HG03378 (cell line): ENCODE results near the gene RHBDD1.

Experiments
- ATAC-seq: cut with Tn5 transposase; IDR thresholded peaks from one replicate; pipeline ENCODE4 v1.9.1; 2021; ENCODE audit warnings: mild to moderate bottlenecking, moderate library complexity; ENCODE audit not compliant: unreplicated experiment

The RHBDD1 gene

DNA sequence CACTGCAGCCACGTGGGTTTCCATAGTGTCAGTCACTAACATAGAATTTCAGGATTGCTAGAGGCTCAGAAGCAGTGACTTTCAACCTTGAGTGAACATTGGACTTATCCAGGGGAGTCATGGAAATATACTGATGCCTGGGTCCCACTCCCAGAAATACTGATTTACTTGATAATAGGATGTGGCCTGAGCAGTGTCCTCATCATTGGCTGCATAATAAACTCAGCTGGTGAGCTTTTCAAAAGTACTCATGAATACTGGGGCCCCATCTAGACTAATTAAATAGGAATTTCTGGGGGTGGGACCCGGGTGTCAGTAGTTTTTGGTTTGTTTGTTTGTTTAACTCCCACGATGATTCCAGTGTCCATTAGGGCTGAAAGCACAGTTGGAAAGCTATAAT, 186.8 kb downstream of the RHBDD1 start:
- no peak for ATAC-seq

DNA sequence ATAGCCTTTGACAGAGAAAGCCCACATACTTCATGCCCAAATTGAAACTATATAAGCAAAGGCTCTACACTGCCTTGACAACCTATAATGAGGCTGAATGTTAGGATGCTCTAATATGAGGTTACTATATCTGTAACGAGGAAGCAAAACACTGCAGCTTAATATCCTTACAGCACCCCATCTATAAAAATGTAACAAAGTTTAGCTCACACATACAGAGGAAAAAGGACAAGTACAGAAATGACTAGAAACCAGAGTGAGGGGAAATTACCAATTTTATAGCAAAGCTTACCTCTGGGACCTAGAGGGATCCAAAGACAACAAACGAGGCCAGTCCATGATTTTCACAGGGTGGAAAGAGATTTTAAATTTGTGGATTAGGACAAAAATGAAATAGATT, 189.7 kb downstream of the RHBDD1 start:
- peak; percentile 90 for ATAC-seq

DNA sequence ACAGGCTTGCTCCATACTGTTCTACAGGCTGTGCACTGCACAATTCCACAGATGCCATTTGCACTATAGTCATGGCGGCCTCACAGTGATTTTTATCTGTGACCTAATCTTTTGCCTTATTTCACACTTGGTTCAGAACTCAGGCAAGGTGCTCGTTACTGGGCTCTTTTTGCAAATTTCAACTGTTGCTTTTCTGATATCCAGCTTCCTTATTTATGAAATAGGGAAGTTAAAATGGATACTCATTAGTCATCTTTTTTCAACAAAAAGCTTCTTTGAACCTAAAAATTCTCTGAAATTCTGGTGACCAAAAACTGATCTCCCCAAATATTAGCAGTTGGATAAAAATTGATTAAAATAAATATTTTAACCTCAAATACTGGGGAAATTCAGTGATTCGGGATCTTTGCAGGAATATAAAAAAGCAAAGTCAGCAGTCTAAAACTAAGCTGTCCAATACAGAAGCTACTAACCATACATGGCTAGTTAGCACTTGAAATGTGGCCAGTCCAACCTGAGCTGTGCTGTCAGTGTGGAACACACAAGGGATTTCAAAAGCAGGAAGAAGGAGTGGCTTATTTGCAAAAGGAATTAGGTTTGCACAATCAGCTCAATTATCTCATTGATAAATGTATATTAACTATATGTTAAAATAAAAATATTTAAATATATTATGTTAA, 193.7 kb downstream of the RHBDD1 start:
- ATAC-seq, result no peak

DNA sequence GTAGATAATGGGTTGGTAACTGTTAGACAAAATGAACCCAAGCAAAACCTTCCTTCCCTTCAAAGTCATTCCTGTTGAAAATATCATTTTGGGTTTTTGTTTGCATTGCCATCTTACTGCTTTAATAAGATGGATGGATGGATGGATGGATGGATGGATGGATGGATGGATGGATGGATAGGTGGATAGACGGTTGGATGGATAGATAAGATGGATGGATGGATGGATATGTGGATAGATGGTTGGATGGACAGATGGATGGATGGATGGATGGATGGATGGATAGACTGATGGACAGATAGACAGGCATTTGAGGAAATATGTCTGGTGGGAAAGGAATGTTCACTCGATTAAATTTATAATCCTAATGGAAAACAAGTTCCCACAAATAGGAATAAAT, 194.9 kb downstream of the RHBDD1 start:
- no peak for ATAC-seq

DNA sequence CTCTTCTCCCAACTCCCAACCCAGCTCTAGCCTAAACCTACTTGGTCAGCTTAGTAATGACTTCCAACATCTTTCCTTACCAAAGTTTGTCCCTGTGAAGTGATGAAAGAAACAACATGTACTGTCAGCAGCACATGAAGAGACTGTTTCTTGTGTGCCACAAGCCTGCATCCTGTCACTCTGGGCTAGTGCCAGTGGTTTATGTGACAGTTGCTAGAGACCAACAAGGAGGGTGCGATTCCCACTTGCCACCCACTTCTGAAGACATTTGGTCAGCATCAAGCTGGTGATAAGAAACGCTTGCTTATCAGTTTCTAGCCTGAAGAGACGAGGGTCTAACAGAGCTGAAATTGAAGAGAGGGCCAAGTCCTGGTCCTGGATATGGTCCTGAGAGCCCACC, 195.5 kb downstream of the RHBDD1 start:
- ATAC-seq, result no peak

DNA sequence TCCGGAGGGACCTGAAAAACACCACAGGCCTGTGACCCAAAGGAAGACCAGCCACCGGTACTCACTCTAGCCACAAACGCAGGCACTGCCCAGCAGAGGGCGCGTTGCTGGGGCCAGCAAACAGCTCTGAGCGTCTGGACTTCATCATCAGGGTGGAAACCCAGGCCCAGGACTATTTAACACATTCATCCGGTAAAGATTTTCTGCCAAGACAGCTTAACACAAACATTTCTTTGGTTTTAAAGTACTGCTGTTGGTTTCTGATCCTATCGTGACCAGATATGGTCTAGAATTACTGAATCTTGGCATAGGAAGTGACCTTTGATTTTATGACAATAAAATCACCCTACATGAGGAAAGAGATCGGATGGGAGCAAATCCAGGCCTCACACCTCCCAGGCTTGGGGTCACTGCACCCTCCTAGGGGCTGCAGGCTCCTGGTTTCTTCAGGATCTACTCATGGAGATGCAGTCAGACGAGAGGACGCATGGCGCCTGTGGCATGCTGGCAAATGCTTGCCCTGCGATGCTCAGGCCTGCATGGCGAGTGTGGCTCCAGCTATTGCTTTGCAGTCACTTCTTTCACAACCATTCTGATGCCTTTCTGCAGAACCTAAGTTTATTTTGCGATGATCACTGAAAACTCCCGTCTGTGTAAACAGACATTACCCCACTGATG, 197.8 kb downstream of the RHBDD1 start:
- ATAC-seq, result no peak

DNA sequence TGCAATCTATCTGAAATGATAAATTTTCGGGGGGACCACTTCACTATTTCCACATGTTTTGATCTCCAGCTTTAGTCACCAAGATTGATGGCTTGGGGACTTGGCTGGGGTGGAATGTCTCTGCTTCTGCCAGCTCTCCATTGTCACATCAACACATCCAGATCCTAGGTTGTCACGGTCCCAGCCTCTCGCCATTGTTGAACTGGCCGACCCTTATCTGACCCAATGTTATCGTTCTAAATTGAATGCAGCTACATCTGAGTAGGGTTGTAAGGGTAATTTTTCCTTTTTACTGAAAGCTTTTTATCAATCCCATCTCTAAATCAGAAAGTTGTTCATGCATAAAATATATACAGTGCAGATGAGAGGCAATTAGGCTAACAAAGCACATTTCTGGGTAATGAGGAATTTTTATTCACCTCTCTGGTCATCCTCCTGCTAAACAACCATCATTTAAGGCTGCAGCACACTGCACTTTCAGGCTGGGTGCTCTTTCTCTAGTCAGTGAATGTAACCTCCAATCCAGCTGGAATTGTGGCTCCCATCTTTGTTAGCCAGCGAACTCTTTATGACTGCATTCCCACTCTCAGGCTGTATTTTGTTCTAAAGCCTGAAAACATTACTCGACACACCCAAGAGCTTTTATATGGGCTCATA, 200.0 kb downstream of the RHBDD1 start:
- no peak for ATAC-seq

DNA sequence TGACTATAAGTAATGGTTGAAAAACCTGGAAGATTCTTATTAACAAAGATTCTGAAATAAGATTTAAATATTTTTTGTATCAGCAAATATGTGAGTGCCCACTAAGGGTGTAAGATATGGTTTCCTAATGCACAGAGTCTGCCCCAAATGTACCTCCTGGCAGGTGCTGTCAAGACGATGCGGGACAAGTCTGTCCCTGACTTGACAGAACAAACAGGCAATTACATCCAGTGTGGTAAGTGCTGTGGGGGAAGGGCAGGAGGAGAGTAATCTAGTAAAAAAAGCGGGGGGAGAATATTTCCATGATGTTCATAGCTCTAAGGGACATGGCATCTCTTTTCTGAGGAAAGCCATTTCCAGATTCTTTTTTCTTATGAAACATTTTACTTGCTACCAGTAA, 200.7 kb downstream of the RHBDD1 start:
- ATAC-seq, result no peak

DNA sequence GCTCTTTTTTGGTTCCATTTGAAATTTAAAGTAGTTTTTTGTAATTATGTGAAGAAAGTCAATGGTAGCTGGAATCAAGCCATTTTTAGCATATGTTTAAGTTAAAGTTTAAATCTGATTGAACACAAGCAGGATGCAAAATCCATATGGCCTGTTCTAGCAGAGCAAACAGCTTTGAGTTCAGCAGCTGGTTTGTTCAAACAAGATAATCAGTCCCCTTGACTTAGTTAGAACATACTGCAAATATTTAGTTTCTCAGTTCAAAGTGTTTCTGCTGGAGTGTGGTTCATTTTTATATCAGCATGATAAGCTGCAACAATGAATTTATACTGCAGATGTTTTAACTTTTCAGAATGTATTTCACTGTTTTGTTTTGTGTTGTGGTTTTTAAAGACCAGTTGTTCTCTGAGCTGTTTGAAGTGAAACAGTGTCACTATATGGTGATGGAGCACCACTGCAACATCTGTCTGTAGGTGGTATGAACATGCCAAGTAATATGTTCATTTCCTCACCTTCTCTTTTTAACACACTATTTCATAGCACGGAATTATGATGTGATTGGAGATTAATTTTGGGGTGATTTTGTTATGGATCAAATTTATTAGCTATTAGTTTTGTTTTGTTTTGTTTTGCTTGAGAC, 202.8 kb downstream of the RHBDD1 start:
- ATAC-seq, result no peak

DNA sequence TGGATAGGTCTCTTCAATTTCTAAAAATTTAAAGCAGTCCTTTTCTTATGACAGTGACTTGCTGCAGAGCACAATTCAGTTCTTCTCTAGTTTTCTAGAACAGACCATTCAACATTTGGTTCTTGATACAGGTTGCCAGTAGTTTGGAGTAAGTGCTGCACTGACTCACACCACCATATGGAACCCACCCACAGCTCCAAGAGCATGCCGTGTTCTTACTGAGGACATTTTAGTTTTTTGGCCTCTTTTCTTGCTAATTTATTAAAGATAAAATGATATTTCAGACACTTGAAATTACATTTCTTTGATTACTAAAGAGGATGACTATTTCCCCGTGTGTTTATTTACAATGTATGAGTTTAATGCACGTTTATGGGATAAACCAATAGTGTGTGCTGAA, 208.1 kb downstream of the RHBDD1 start:
- ATAC-seq, result no peak
